RWPE2 (cell line): Measurements from ENCODE around the gene RGS12.
A peak's percentile ranks its signal among the peaks of the same experiment; 100 is the strongest.

Source experiments
- ATAC-seq: fragments of 200-7000 bp; cut with Tn5 transposase; 3 replicates; pipeline ENCODE4 v1.9.1; 2021; ENCODE audit warnings: low read depth
- DNase-seq: peaks from one replicate; pipeline ENCODE4 v3.0.0-alpha.2; 2020; ENCODE audit warnings: low spot score
- H3K27ac ChIP-seq: fragments of 450-650 bp; 2 replicates; pipeline ENCODE4 v1.5.1; 2017; ENCODE audit warnings: mild to moderate bottlenecking; ENCODE audit not compliant: poor library complexity, severe bottlenecking
- H3K27me3 ChIP-seq: fragments of 250-450 bp; sonication (Bioruptor Pico); 2 replicates; pipeline ENCODE4 v1.5.1; 2021; ENCODE audit warnings: mild to moderate bottlenecking, moderate library complexity; ENCODE audit not compliant: insufficient read depth, poor library complexity, severe bottlenecking
- H3K36me3 ChIP-seq: fragments of 250-450 bp; sonication (Bioruptor Pico); 2 replicates; pipeline ENCODE4 v1.5.1; 2020; ENCODE audit warnings: low read depth, mild to moderate bottlenecking, moderate library complexity
- H3K4me1 ChIP-seq: fragments of 250-450 bp; sonication (Bioruptor Pico); 2 replicates; pipeline ENCODE4 v1.5.1; 2021; ENCODE audit warnings: mild to moderate bottlenecking, moderate library complexity; ENCODE audit not compliant: insufficient read depth, poor library complexity, severe bottlenecking
- H3K4me3 ChIP-seq: fragments of 250-450 bp; sonication (Bioruptor Pico); 2 replicates; pipeline ENCODE4 v1.5.1; 2021; ENCODE audit warnings: mild to moderate bottlenecking, moderate library complexity; ENCODE audit not compliant: severe bottlenecking
- H3K9me3 ChIP-seq: fragments of 250-450 bp; sonication (Bioruptor Pico); 2 replicates; pipeline ENCODE4 v1.5.1; 2021; ENCODE audit warnings: mild to moderate bottlenecking, moderate library complexity; ENCODE audit not compliant: severe bottlenecking
- CTCF ChIP-seq: fragments of 450-650 bp; IDR thresholded peaks from one replicate; pipeline ENCODE4 v1.5.1; 2017; ENCODE audit warnings: mild to moderate bottlenecking, moderate library complexity; ENCODE audit not compliant: poor library complexity, severe bottlenecking

RGS12 gene

GRCh38 chr4:3257556-3258482 is 35.0 kb upstream of the RGS12 start:
- Histone ChIP-seq H3K4me3 (no peak overlapping the region), H3K4me1 (no peaks in the 10 kb centered on the region), H3K36me3 (no peaks in the 10 kb centered on the region), H3K27me3 (no peaks in the 10 kb centered on the region), H3K27ac (no peak overlapping the region), H3K9me3 (no peaks in the 10 kb centered on the region)
- DNase-seq (peak; percentile 69), ATAC-seq (peak; percentile 87)
- no peak for TF ChIP-seq CTCF

DNA sequence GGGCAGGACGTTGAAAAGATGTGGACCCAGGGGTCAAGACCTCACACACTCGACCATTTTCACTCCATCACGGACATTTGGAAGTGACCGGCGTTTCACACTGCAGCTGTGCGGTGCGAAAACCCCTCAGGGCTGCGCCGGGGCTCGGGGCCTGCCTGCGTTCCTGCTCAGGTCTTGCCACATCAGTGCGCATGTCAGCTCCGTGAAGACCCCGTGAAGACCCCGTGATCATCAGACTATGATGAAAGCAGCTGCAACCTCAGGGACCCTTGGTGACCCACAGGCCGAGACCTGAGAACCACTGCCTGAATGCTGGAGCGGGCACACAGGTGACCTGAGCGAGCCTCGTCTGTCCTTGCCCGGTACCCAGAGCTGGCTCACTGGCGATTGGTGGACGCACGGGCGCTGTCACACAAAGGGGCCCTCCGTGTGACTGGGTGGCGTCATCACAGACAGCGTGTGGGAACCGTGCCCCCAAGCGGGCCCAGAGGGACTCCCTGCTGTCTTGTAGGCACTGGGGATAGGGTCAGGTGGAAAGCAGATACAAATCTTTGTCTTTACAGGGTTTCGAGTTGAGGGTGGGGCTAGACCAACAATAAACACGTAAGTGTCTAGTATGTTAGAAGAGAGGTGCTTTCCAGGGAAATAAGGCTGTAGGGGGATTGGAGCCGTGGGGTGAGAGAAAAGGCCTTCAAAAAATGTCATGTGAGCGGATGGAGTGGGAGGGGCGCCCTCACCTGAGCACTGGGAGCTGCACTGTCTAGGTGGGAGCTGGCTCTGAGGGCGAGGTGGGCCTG is 31.2 kb upstream of the RGS12 start:
- no peaks in the 10 kb centered on the region for H3K4me1 ChIP-seq
- H3K27ac ChIP-seq, result no peak overlapping the region
- ATAC-seq (no peak), DNase-seq (peak; percentile 47)
- no peaks in the 10 kb centered on the region for H3K36me3 ChIP-seq
- TF ChIP-seq CTCF, result no peak
- no peak overlapping the region for H3K4me3 ChIP-seq
- no peaks in the 10 kb centered on the region for H3K9me3 ChIP-seq
- H3K27me3 ChIP-seq, result no peaks in the 10 kb centered on the region

DNA sequence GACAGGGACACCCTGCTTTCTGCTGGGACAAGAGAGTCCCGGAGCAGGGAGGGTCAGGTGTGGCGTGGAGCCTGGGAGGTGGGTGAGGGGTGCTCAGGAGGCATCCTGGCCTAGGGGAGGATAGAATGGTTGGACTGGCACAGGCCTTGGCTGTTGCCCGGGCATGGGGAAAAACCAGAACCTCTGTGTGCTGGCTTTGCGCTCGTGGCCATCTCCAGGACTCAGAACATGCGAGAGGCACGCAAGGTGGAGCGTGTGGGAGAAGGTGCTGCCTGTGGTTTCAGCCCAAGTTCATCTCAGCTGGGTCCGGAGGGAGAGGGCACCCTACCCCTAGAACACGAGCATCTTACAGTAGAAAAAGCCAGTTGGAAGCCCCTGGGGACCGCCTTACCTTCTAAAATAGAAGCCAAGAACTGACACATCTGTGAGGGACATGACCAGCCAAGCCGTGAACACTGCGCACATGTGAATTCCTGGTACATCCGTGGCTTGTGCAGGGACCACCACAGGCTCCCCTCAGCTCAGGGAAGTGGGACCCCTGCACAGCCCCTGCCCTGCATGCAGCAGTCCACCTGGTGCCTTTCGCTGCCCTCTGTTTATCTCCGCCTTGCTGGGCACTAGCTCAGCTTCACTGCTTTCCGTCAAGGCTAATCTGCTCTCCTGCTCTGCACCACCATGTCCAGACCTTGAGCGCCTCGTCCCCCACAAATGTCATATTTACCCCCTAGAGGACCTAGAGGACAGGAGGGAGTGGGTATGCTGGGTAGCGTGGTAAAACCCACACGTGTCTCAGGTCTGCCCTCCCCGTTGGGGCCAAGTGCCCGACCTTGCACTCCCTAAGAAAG is 30.4 kb upstream of the RGS12 start:
- Histone ChIP-seq H3K4me1 (no peaks in the 10 kb centered on the region), H3K4me3 (no peak overlapping the region), H3K27me3 (no peaks in the 10 kb centered on the region), H3K9me3 (no peaks in the 10 kb centered on the region), H3K36me3 (no peaks in the 10 kb centered on the region), H3K27ac (no peak overlapping the region)
- TF ChIP-seq CTCF, result no peak
- DNase-seq (no peak), ATAC-seq (no peak)

DNA sequence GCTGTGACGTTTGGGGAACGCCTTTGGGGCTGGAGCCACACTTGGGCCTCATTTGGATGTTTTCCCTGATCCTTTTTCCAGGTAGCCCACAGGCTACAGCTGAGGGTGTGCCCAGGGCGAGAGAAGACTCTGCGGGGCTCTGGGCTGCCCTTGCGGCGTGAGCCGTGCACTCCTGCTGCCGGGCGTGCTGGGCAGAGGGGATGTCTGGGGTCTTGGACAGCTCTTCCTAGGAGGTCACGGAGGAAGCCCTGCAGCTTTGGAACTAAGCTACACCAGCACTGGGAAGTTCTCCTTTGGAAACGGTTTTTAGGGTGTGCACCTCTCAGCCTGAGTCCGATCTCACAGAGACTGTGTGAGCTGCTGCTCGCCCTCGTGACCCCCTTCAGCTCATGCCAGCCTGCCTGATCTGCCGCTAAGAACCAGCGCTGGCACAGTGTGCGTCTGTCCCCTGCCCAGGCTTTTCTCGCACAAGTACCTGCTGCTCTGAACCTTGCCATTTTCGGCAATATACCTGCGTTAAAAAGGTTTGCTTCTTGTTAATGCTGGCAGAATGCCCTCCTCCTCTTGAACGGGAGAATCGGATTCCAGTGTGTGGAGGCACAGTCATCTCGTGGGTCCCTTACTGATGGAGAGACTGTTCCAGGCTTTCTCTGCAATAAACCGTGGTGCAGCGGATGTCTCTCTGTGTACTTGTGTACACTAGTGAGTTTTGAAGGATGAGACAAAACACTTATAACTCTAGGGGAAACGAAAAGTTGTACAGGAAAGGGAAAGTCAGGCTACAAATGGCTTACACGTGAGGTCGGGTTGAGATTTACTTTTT is 29.6 kb upstream of the RGS12 start:
- no peaks in the 10 kb centered on the region for H3K27me3 ChIP-seq
- no peak overlapping the region for H3K4me3 ChIP-seq
- no peak for TF ChIP-seq CTCF
- ATAC-seq, result no peak
- DNase-seq, result no peak
- H3K9me3 ChIP-seq, result no peaks in the 10 kb centered on the region
- no peak overlapping the region for H3K27ac ChIP-seq
- no peaks in the 10 kb centered on the region for H3K4me1 ChIP-seq
- H3K36me3 ChIP-seq, result no peaks in the 10 kb centered on the region
